Esophagus muscularis mucosa (tissue), 4 donors: ENCODE results near the gene SMIM24. TPM values are rescaled to one million over a fixed set of nuclear protein-coding genes. Genes with fewer than 3 reads are reported as not detected.

ENCODE experiments used
- DNase-seq: peaks from one replicate; pipeline ENCODE4 v3.0.0-alpha.2; 2017; ENCODE audit errors: extremely low spot score
- H3K27ac ChIP-seq, 4 donors: fragments of 200-600 bp; sonication (generic); replicated peaks in 1 of 4; 1 replicate in 3 of 4; 2 replicates in 1 of 4; pipeline ENCODE4 v1.5.1; 2016 to 2019; ENCODE audit warnings: mild to moderate bottlenecking in 1 of 4
- H3K27me3 ChIP-seq, 4 donors: fragments of 200-600 bp; sonication (generic); one replicate each; pipeline versions ENCODE4 v1.5.1 to v1.6.0; 2016 to 2019
- H3K36me3 ChIP-seq, 4 donors: fragments of 200-600 bp; sonication (generic); one replicate each; pipeline ENCODE4 v1.5.1; 2016 to 2019
- H3K4me1 ChIP-seq, 4 donors: fragments of 200-600 bp; sonication (generic); one replicate each; pipeline ENCODE4 v1.5.1; 2016 to 2019
- H3K4me3 ChIP-seq, 4 donors: fragments of 200-600 bp; sonication (generic); 1 replicate in 2 of 4; 2 replicates in 2 of 4; pipeline ENCODE4 v1.5.1; 2016 to 2019; ENCODE audit warnings: mild to moderate bottlenecking in 4 of 4, moderate library complexity in 1 of 4
- H3K9me3 ChIP-seq, 4 donors: fragments of 200-600 bp; sonication (generic); 1 replicate in 3 of 4; 2 replicates in 1 of 4; pipeline ENCODE4 v1.5.1; 2016 to 2019
- CTCF ChIP-seq, 3 experiments: fragments of 200-600 bp in 2 of 3; fragments of 450-650 bp in 1 of 3; sonication (generic) in 2 of 3; IDR thresholded peaks; one replicate each; pipeline ENCODE4 v1.5.1; 2017 to 2019; ENCODE audit warnings: antibody characterized with exemption in 3 of 3, mild to moderate bottlenecking in 2 of 3, moderate library complexity in 1 of 3
- EP300 ChIP-seq: sonication (generic); formaldehyde crosslinking; IDR thresholded peaks from one replicate; pipeline ENCODE4 v1.6.1; 2017; ENCODE audit warnings: antibody characterized with exemption
- POLR2A ChIP-seq: fragments of 450-650 bp; IDR thresholded peaks from one replicate; pipeline ENCODE4 v1.6.1; 2017; ENCODE audit warnings: antibody characterized with exemption, moderate library complexity, mild to moderate bottlenecking, low read depth
- POLR2AphosphoS5 ChIP-seq, 2 donors: sonication (generic); formaldehyde crosslinking; IDR thresholded peaks; one replicate each; pipeline ENCODE4 v1.6.1; 2017; ENCODE audit warnings: antibody characterized with exemption in 2 of 2
- WGBS: methylation state at CpG from one replicate; pipeline ENCODE4 v1.1.5; 2018; 5-methylcytosine and 5-hydroxymethylcytosine counted together
- intact Hi-C: fragments of 100-400 bp; cut with DNase I; formaldehyde crosslinking; loops from one replicate; pipeline ENCODE4 v1.15.1; 2023
- total RNA-seq, 4 donors: library from RNA; depleted of rRNA; stranded (reverse); fragments of >200 nt; gene quantifications; one replicate each; pipeline versions ENCODE4 v1.1.0 to v1.2.1, GENCODE V29; 2016

Gene SMIM24
- total RNA-seq, 4 donors from 2014 or later = not detected

DNA sequence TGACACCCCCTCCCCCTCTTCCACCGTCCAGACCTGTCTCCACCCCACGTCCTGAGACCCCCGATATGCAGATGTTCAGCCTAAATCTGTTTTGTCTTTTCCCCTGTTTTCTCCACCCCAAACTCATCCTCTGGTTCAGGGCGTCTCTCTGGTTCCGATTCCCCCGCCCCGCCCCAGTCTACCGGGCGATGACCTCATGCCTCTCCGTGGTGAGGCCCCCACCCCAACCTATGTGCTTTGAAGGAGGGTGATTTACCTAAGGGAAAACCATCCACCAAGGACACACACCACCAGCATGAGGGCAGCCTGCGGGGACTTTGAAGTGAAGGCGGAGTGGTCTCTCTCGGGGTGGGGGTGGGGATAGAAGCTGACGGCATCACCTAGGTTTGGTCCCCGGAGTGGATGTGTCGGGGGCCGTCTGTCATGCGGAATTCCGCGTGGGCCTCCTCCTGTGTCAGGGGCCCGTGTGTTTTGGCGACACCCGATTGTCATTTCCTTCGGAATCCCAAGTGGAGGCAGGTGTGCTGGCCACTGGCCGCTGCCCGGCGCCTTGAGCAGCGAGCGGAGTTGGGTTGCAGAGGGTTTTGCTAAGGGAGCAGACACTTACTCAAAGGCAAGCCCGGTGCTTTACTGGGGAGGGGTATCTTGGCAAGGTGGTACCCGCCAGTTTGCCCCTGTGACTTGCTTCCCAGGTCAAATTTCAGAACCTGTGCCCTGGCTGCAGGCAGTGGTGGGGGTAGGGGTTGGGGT is 27.2 kb upstream of the SMIM24 start:
- peak overlapping the region; percentile 88 to 92 (median 89) for H3K27ac ChIP-seq
- WGBS = 13% methylated on average over 10 of the region's 31 CpGs
- TF ChIP-seq POLR2AphosphoS5 (IDR thresholded peaks at IDR 0.05) (no peak), EP300 (no peak), CTCF (IDR thresholded peaks at IDR 0.05) (no peak), POLR2A (no peak)
- DNase-seq = no peak
- H3K9me3 ChIP-seq = no peaks in the 10 kb centered on the region
- no peaks in the 10 kb centered on the region for H3K27me3 ChIP-seq
- peak overlapping the region; percentile 88 to 100 (median 90) for H3K4me3 ChIP-seq
- intact Hi-C loops = no loop called here
- peaks cover 0 to 31% (median 22%) of the 10 kb centered on the region in 4 donors for H3K36me3 ChIP-seq
- H3K4me1 ChIP-seq = peaks cover 26 to 67% (median 50%) of the 10 kb centered on the region in 4 donors

DNA sequence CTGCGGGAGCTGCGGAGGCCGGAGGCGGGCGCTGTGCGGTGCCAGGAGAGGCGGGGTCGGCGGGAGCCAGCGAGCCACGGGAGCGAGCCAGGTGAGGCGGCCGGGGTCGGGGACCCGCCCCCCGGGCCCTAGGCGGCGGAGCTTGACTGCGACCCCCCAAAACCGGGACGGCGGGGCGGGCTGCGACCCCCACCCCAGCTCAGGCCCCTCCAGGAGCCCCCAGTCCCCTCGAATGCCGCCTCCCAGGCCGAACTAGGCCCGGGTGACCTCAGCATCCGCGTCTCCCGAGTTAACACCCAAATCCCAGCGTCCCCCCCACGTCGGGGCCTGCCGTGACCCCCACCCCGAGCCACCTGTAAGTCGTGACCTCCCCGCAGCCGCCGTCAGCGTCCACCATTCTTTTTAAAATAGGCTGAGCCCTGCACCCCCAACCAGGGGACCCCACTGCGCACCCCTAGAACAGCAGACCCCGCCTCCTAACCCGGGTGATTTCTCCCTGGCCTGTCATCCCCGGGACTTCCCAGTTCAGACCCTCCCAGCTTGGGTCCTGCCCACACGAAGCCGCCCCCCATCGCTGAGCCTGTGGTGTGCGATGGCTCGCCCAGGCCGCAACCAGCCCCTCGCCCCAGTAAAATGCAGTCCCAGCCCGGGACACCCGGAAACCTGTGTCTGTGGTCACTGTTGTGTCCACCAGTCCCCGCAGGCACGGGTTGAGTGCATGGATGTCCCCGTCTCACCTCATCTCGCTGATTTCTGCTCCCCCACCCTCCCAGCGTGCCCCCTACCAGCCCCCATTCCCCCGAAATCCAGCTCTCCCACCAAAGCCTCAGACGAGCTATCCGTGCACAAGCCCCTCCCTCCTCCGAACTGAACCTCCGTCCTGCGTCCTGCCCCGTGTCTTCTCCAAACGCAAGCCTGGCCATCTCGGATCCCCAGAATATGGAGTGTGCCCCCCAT is 26.3 kb upstream of the SMIM24 start:
- Histone ChIP-seq H3K4me1 (peaks cover 23 to 58% (median 46%) of the 10 kb centered on the region in 4 donors), H3K4me3 (peak overlapping the region; percentile 88 to 100 (median 90)), H3K36me3 (peaks cover 0 to 31% (median 21%) of the 10 kb centered on the region in 4 donors), H3K27me3 (no peaks in the 10 kb centered on the region), H3K9me3 (no peaks in the 10 kb centered on the region), H3K27ac (peak overlapping the region; percentile 88 to 92 (median 89))
- no peak for DNase-seq
- intact Hi-C loops = no loop called here
- WGBS = 0% methylated on average over 29 of the region's 69 CpGs
- TF ChIP-seq EP300 = no peak
- TF ChIP-seq CTCF (IDR thresholded peaks at IDR 0.05) = no peak
- TF ChIP-seq POLR2AphosphoS5 (IDR thresholded peaks at IDR 0.05) = no peak
- TF ChIP-seq POLR2A = no peak

DNA sequence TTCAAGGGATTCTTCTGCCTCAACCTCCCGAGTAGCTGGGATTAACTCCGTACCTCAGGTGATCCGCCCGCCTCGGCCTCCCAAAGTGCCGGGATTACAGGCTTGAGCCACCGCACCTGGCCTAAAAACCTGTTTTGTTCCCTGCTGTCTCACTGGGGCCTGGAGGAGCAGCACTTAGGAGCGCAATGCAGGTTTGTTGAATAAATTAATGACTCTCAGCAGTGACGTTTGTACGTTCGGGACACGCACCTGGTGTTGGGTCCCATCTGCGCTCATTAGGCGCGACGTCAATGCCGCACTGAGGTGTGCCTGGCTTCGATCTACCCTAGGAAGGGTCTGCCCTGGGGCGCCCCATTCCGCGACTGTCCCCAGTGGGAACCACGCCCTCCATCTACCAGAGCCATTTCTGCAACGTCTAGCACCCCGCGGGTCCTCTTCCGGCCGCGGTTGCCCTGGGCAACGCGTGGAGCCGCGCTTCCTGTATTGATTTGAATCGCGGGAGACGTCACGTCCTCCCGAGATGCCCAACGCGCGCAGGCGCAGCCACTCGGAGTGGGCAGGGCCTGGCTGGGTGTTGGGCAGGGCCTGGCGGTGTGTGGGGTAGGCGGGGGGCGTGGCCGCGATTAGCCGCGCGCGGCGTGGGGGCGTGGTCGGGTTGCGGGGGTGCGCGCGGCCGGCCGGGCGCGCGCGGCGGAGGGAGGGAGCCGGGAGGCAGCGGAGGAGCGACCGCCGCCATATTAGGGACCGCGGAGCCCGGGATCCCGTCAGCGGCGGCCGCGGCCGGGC is 25.5 kb upstream of the SMIM24 start, which contains the start of gene FZR1:
Gene FZR1, plus strand, starts transcription at position 714 of the 786 bp plus-strand sequence. CDS start 16,679 bp downstream, outside the sequence.
- Histone ChIP-seq H3K27me3 (no peaks in the 10 kb centered on the region), H3K4me1 (peaks cover 23 to 54% (median 41%) of the 10 kb centered on the region in 4 donors), H3K27ac (peak within 1 kb of the TSS; percentile 88 to 92 (median 89)), H3K36me3 (peaks cover 0 to 23% (median 14%) of the 10 kb centered on the region in 4 donors), H3K9me3 (no peaks in the 10 kb centered on the region), H3K4me3 (peak within 1 kb of the TSS; percentile 88 to 100 (median 90))
- peak; percentile 99 for DNase-seq
- WGBS = 2% methylated on average over 38 of the region's 79 CpGs
- intact Hi-C loops = no loop called here
- TF ChIP-seq CTCF (IDR thresholded peaks at IDR 0.05) (peak in 1 of 3 experiments; percentile 15), POLR2AphosphoS5 (IDR thresholded peaks at IDR 0.05) (peak; percentile 83 to 96), EP300 (no peak)

DNA sequence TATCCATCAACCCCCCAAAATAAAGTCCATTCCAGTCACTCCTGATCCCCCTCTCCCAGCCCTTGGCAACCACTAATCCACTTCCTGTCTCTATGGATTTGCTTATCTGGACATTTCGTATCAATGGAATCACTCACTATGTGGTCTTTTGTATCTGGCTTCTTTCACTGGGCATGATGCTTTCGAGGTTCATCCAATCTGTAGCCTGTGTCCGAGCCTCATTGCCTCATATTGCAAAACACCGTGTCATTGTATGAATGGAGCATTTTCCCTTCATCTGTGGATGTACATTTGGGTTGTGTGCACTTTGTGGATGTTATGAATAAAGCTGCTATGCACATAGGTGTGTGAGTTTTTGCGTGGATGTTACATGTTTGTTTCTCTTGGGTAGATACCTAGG is 24.4 kb upstream of the SMIM24 start:
- H3K4me3 ChIP-seq = no peak overlapping the region
- DNase-seq = no peak
- WGBS = 89% methylated on average over 5 of the region's 5 CpGs
- H3K9me3 ChIP-seq = no peaks in the 10 kb centered on the region
- H3K27ac ChIP-seq = no peak overlapping the region
- H3K36me3 ChIP-seq = peaks cover 0 to 13% (median 7%) of the 10 kb centered on the region in 4 donors
- intact Hi-C loops = no loop called here
- H3K4me1 ChIP-seq = peaks cover 25 to 49% (median 37%) of the 10 kb centered on the region in 4 donors
- TF ChIP-seq POLR2A (no peak), EP300 (no peak), POLR2AphosphoS5 (IDR thresholded peaks at IDR 0.05) (no peak), CTCF (IDR thresholded peaks at IDR 0.05) (no peak)
- H3K27me3 ChIP-seq = no peaks in the 10 kb centered on the region
